Vagina (tissue), 2 donors: ENCODE results near the gene PLEKHM3.

ENCODE experiments used
- POLR2A ChIP-seq, 2 donors: fragments of 450-650 bp; IDR thresholded peaks; one replicate each; pipeline ENCODE4 v1.6.1; 2017; ENCODE audit warnings: antibody characterized with exemption in 2 of 2, mild to moderate bottlenecking in 2 of 2, moderate library complexity in 2 of 2
- TF ChIP-seq, protein P1 (sequence below), 3 experiments: fragments of 450-650 bp in 2 of 3; fragments of 200-600 bp in 1 of 3; sonication (generic) in 1 of 3; IDR thresholded peaks; one replicate each; pipeline ENCODE4 v1.5.1; 2017 to 2019; ENCODE audit warnings: antibody characterized with exemption in 3 of 3, mild to moderate bottlenecking in 2 of 3, moderate library complexity in 2 of 3

DNA sequence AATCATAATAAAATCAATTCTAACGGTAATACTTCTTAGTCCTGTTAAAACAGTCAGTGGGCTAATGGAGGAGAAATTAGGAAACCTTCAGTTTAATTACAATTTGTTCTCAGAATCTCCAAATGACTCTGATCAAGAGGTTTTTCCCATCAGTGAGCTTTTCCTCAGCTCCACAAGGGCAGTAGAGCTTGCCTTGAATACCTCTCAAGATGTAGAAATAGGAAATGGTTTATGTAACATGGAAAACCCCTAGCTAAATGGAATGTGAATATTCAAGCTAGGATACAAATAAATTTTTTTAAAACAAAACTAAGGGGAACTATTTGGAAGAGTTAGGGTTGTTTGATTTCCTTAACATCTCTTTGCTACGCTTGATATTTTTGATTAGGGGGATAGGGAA is 87.5 kb downstream of the PLEKHM3 start:
- TF ChIP-seq, protein P1, sequence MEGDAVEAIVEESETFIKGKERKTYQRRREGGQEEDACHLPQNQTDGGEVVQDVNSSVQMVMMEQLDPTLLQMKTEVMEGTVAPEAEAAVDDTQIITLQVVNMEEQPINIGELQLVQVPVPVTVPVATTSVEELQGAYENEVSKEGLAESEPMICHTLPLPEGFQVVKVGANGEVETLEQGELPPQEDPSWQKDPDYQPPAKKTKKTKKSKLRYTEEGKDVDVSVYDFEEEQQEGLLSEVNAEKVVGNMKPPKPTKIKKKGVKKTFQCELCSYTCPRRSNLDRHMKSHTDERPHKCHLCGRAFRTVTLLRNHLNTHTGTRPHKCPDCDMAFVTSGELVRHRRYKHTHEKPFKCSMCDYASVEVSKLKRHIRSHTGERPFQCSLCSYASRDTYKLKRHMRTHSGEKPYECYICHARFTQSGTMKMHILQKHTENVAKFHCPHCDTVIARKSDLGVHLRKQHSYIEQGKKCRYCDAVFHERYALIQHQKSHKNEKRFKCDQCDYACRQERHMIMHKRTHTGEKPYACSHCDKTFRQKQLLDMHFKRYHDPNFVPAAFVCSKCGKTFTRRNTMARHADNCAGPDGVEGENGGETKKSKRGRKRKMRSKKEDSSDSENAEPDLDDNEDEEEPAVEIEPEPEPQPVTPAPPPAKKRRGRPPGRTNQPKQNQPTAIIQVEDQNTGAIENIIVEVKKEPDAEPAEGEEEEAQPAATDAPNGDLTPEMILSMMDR (IDR thresholded peaks at IDR 0.05): no peak
- TF ChIP-seq POLR2A (IDR thresholded peaks at IDR 0.05): no peak
